Gastrocnemius medialis (tissue), 4 donors: ENCODE measurements around the gene RAMACL. TPM values are rescaled to one million over a fixed set of nuclear protein-coding genes. Genes with fewer than 3 reads are reported as not detected.

Source experiments
- ATAC-seq, 2 donors: fragments of 150-250 bp; one replicate each; pipeline ENCODE4 v1.9.1; 2016
- DNase-seq, 2 donors: peaks; one replicate each; pipeline ENCODE4 v3.0.0-alpha.2; 2019
- H3K27ac ChIP-seq, 4 donors: fragments of 200-600 bp; sonication (generic); 1 replicate in 1 of 4; 2 replicates in 3 of 4; pipeline ENCODE4 v1.5.1; 2016 to 2018; ENCODE audit warnings: mild to moderate bottlenecking in 2 of 4, moderate library complexity in 1 of 4
- H3K27me3 ChIP-seq, 3 donors: fragments of 200-600 bp; sonication (generic) in 2 of 3; 1 replicate in 1 of 3; 2 replicates in 2 of 3; pipeline versions ENCODE4 v1.5.1 to v1.6.0; 2016 to 2019; ENCODE audit warnings: mild to moderate bottlenecking in 1 of 3, moderate library complexity in 1 of 3
- H3K36me3 ChIP-seq, 2 donors: fragments of 200-600 bp; sonication (generic) in 1 of 2; one replicate each; pipeline ENCODE4 v1.5.1; 2017 to 2018
- H3K4me1 ChIP-seq, 2 donors: fragments of 200-600 bp; sonication (generic) in 1 of 2; one replicate each; pipeline ENCODE4 v1.5.1; 2016 to 2017; ENCODE audit warnings: mild to moderate bottlenecking in 2 of 2
- H3K4me3 ChIP-seq, 4 donors: fragments of 200-600 bp; sonication (generic) in 3 of 4; 1 replicate in 1 of 4; 2 replicates in 3 of 4; pipeline ENCODE4 v1.5.1; 2016 to 2019; ENCODE audit warnings: mild to moderate bottlenecking in 2 of 4
- H3K9me3 ChIP-seq, 3 donors: fragments of 200-600 bp; sonication (generic) in 2 of 3; 1 replicate in 1 of 3; 2 replicates in 2 of 3; pipeline ENCODE4 v1.5.1; 2016 to 2019
- POLR2A ChIP-seq, 2 donors: fragments of 450-650 bp; IDR thresholded peaks; one replicate each; pipeline ENCODE4 v1.6.1; 2017; ENCODE audit warnings: antibody characterized with exemption in 2 of 2, mild to moderate bottlenecking in 2 of 2, moderate library complexity in 2 of 2
- in situ Hi-C, 4 donors: fragments of 200-750 bp; cut with MboI; loops; one replicate each; pipeline versions ENCODE4 v1.15.0 to v1.8.0; 2017; ENCODE audit warnings: low sequenced_read_pairs in 4 of 4
- intact Hi-C: fragments of 100-400 bp; cut with DNase I; formaldehyde crosslinking; loops from one replicate; pipeline ENCODE4 v1.15.1; 2023; ENCODE audit warnings: low total_unique reads
- total RNA-seq, 4 donors: library from RNA; depleted of rRNA; stranded (reverse); fragments of >200 nt; gene quantifications; one replicate each; pipeline versions ENCODE4 v1.1.0 to v1.2.3, GENCODE V29; 2016
- TF ChIP-seq, protein P1 (sequence below), 5 experiments: fragments of 450-650 bp in 3 of 5; fragments of 200-600 bp in 2 of 5; sonication (generic) in 2 of 5; IDR thresholded peaks in 4 of 5; conservative IDR thresholded peaks in 1 of 5; 1 replicate in 4 of 5; 2 replicates in 1 of 5; pipeline ENCODE4 v1.5.1; 2016 to 2019; ENCODE audit warnings: antibody characterized with exemption in 5 of 5, mild to moderate bottlenecking in 3 of 5, moderate library complexity in 3 of 5

The RAMACL gene
- total RNA-seq, 4 donors from 2014 or later = 0.18 to 5.6 (median 0.58) TPM

- H3K27ac ChIP-seq = peak overlapping the region in 3 of 4 donors; percentile 28 to 43 (median 34)
- no peaks in the 10 kb centered on the region for H3K27me3 ChIP-seq
- no peak for DNase-seq
Measured at GRCh38 chr6:166572370-166573261, 13.9 kb downstream of the RAMACL start.

GRCh38 chr6:166570929-166571713 lies 15.4 kb downstream of the RAMACL start:
- ATAC-seq (no peak), DNase-seq (no peak)
- no peaks in the 10 kb centered on the region for H3K9me3 ChIP-seq
- intact Hi-C loops (no loop called here), in situ Hi-C loops (loop anchor here in 1 of 4 donors (10.0 kb wide), 1 partner anchor 54 kb away; the partner anchor contains the start of gene RPS6KA2)
- H3K27ac ChIP-seq = no peak overlapping the region
- TF ChIP-seq, protein P1, sequence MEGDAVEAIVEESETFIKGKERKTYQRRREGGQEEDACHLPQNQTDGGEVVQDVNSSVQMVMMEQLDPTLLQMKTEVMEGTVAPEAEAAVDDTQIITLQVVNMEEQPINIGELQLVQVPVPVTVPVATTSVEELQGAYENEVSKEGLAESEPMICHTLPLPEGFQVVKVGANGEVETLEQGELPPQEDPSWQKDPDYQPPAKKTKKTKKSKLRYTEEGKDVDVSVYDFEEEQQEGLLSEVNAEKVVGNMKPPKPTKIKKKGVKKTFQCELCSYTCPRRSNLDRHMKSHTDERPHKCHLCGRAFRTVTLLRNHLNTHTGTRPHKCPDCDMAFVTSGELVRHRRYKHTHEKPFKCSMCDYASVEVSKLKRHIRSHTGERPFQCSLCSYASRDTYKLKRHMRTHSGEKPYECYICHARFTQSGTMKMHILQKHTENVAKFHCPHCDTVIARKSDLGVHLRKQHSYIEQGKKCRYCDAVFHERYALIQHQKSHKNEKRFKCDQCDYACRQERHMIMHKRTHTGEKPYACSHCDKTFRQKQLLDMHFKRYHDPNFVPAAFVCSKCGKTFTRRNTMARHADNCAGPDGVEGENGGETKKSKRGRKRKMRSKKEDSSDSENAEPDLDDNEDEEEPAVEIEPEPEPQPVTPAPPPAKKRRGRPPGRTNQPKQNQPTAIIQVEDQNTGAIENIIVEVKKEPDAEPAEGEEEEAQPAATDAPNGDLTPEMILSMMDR (IDR thresholded peaks at IDR 0.05 in 4 of 5, conservative IDR thresholded peaks at IDR 0.05 in 1 of 5) = no peak
- no peak for TF ChIP-seq POLR2A (IDR thresholded peaks at IDR 0.05)
- no peaks in the 10 kb centered on the region for H3K27me3 ChIP-seq
- no peaks in the 10 kb centered on the region for H3K36me3 ChIP-seq
- H3K4me3 ChIP-seq = no peak overlapping the region
- H3K4me1 ChIP-seq = peaks cover 14 to 47% of the 10 kb centered on the region in 2 donors

More at GRCh38 chr6:166572370-166573261, 13.9 kb downstream of the RAMACL start:
- peaks cover 5 to 33% of the 10 kb centered on the region in 2 donors for H3K4me1 ChIP-seq
- no peaks in the 10 kb centered on the region for H3K36me3 ChIP-seq
- in situ Hi-C loops (loop anchor here in 1 of 4 donors (10.0 kb wide), 1 partner anchor 52 kb away; the partner anchor contains the start of gene RPS6KA2), intact Hi-C loops (no loop called here)
- no peaks in the 10 kb centered on the region for H3K9me3 ChIP-seq
- H3K4me3 ChIP-seq = no peak overlapping the region
- ATAC-seq = no peak
- TF ChIP-seq, protein P1 (IDR thresholded peaks at IDR 0.05 in 4 of 5, conservative IDR thresholded peaks at IDR 0.05 in 1 of 5) = no peak
- TF ChIP-seq POLR2A (IDR thresholded peaks at IDR 0.05) = no peak

DNA sequence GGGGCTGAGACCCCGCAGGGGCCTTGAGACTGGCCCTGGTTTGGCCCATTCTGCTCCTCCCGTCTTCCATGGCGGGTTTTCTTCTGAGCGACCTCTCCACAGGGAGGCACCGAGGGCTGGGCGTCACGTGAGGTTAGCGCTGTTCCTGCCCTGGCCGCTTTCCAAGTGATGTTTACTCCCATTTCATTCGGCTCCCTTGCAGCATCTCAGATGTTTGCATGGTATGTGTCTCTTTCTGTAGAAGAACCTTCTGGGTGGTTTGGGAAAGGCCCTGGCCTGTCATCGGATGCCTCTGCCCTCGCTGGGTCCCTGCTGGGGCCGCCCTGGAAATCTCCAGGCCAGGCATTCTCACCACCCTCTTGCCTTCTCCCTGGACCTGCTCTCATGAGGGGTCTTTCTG lies 17.3 kb downstream of the RAMACL start:
- H3K27me3 ChIP-seq = no peaks in the 10 kb centered on the region
- intact Hi-C loops (no loop called here), in situ Hi-C loops (no loop called here)
- no peaks in the 10 kb centered on the region for H3K36me3 ChIP-seq
- peak overlapping the region in 1 of 4 donors; percentile 36 for H3K27ac ChIP-seq
- TF ChIP-seq, protein P1 (IDR thresholded peaks at IDR 0.05 in 4 of 5, conservative IDR thresholded peaks at IDR 0.05 in 1 of 5) = no peak
- no peak for TF ChIP-seq POLR2A (IDR thresholded peaks at IDR 0.05)
- no peaks in the 10 kb centered on the region for H3K9me3 ChIP-seq
- DNase-seq (no peak), ATAC-seq (no peak)
- peaks cover 23 to 53% of the 10 kb centered on the region in 2 donors for H3K4me1 ChIP-seq
- H3K4me3 ChIP-seq = no peak overlapping the region

DNA sequence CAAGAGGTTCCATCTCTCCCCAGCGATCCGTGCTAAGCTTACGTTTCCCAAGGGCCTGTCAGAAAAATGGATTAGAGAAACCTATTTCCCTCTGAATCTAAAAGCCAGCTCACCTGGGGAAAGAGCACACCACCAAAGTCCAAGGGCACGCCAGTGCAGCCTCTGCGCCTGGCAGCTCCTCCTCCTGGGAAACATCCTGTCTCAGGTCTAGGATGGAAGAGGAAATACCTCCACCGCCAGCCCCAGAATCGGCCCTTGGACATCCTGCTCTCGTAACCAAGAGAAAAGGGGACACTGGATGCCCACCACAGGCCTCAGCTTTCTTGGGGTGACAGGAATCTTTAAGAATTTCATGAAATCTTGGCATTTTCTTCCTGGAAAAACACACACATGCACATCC lies 18.7 kb downstream of the RAMACL start:
- no peak for TF ChIP-seq POLR2A (IDR thresholded peaks at IDR 0.05)
- TF ChIP-seq, protein P1 (IDR thresholded peaks at IDR 0.05 in 4 of 5, conservative IDR thresholded peaks at IDR 0.05 in 1 of 5) = no peak
- Histone ChIP-seq H3K27me3 (no peaks in the 10 kb centered on the region), H3K4me3 (no peak overlapping the region), H3K27ac (peak overlapping the region; percentile 38 to 92 (median 67)), H3K36me3 (no peaks in the 10 kb centered on the region), H3K4me1 (peaks cover 30 to 57% of the 10 kb centered on the region in 2 donors), H3K9me3 (no peaks in the 10 kb centered on the region)
- ATAC-seq (no peak), DNase-seq (no peak)
- intact Hi-C loops (no loop called here), in situ Hi-C loops (no loop called here)
